Measurements from ENCODE around the gene DPEP1. TPM values are rescaled to one million over a fixed set of nuclear protein-coding genes. Genes with fewer than 3 reads are reported as not detected.
A peak's percentile ranks its signal among the peaks of the same experiment; 100 is the strongest.

The DPEP1 gene
- total RNA-seq, 1 experiment from 2014 or later: 1.1 TPM

DNA sequence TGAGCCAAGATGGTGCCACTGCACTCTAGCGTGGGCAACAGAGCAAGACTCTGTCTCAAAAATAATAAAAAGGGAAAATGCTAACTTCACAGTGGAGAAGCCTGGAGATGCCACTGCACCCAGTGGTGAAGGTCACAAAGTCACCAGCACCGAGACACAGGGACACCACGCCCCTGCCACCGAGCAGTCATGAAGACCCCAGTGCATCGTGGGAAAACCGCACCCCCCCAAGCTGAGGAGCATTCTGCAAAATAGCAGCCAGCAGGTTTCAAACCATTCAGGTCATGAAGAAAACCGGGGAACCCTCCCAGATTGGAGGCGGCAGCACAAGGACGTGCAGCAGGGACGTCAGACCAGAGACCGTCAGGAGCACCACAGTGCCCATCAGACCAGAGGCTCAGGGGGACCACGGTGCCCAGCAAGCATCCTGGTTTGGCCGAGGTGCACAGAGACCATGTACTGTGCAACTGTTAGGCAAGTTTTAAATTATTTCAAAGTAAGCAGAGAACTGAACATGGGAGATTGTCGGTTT, 30.4 kb downstream of the DPEP1 start:
- H3K36me3 ChIP-seq (ENCODE audit: control insufficient read depth in 1 of 2, insufficient read depth in 2 of 2, low read length in 2 of 2): peaks cover 12 to 19% of the 10 kb centered on the region in 2 experiments; a peak in 3 of 4 replicates
- H3K27ac ChIP-seq (ENCODE audit: low read depth, low read length): no peak overlapping the region
- H3K9me3 ChIP-seq (ENCODE audit: control insufficient read depth in 1 of 2, insufficient read depth in 1 of 2, low read depth in 1 of 2, low read length in 2 of 2): no peaks in the 10 kb centered on the region
- peak; percentile 28; the same call in 1 of the 2 replicates for ATAC-seq
- H3K4me3 ChIP-seq (replicated peaks in 1 of 2; ENCODE audit: low read depth in 1 of 2, low read length in 2 of 2): no peak overlapping the region
- intact Hi-C loops (cut with micrococcal nuclease): no loop called here
- H3K27me3 ChIP-seq (ENCODE audit: insufficient read depth, low read length): no peaks in the 10 kb centered on the region
- H3K9me2 ChIP-seq (ENCODE audit: insufficient read depth): no peaks in the 10 kb centered on the region
- ChIA-PET CTCF (no interaction called here), RAD21 (ENCODE audit: low non-redundant PET in 1 of 2, low total read pairs in 2 of 2, uncharacterized antibody in 2 of 2, unreplicated experiment in 2 of 2) (no interaction called here), POLR2A (no interaction called here)
- peaks cover 8 to 26% of the 10 kb centered on the region in 2 experiments; a peak in 3 of 4 replicates for H3K4me1 ChIP-seq (ENCODE audit: control insufficient read depth in 1 of 2, insufficient read depth in 2 of 2, low read length in 2 of 2)
- no peaks in the 10 kb centered on the region for H4K20me1 ChIP-seq (ENCODE audit: insufficient read depth)
- no peak overlapping the region for H2AFZ ChIP-seq (ENCODE audit: low read depth, low read length, poor library complexity, severe bottlenecking)
- H3K4me2 ChIP-seq (ENCODE audit: low read length): no peak overlapping the region
- H3K79me2 ChIP-seq (ENCODE audit: insufficient read depth, low read length): no peaks in the 10 kb centered on the region
- TF ChIP-seq, protein P1, sequence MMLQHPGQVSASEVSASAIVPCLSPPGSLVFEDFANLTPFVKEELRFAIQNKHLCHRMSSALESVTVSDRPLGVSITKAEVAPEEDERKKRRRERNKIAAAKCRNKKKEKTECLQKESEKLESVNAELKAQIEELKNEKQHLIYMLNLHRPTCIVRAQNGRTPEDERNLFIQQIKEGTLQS (IDR thresholded peaks at IDR 0.05): no peak
- TF ChIP-seq POLR2AphosphoS5 (IDR thresholded peaks at IDR 0.05; ENCODE audit: low read depth, low read length): peak; percentile 19; the same call in 1 of the 2 replicates
- no TSS peak for BruUV-seq (replicated peaks)
- DNase-seq (ENCODE audit: low read depth, low spot score): no peak
- no peak overlapping the region for H3K9ac ChIP-seq (ENCODE audit: low read length)

DNA sequence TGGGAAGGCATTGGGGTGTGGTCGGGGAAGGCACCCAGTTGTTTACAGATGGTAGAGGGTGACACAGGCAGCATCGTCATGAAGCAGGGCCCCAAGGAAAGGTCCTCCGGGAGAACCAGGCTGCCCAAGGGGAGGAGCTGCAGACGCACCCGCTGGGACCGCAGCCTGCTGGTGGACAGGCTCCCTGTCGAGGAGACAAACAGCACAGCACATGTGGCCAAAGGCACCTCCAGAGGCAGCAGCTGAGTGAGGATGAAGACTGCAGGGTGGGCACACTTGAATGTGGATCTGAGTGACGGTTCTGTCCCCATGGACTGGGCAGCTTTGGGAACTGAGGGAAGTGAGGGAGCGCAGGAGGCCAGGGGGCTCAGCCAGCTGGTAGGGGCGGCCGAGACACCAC, 31.7 kb downstream of the DPEP1 start:
- H3K27me3 ChIP-seq (ENCODE audit: insufficient read depth, low read length): no peaks in the 10 kb centered on the region
- intact Hi-C loops (cut with micrococcal nuclease): no loop called here
- H3K4me1 ChIP-seq (ENCODE audit: control insufficient read depth in 1 of 2, insufficient read depth in 2 of 2, low read length in 2 of 2): peaks cover 8 to 26% of the 10 kb centered on the region in 2 experiments; a peak in 3 of 4 replicates
- H3K36me3 ChIP-seq (ENCODE audit: control insufficient read depth in 1 of 2, insufficient read depth in 2 of 2, low read length in 2 of 2): peaks cover 16 to 26% of the 10 kb centered on the region in 2 experiments; a peak in 3 of 4 replicates
- no peak overlapping the region for H2AFZ ChIP-seq (ENCODE audit: low read depth, low read length, poor library complexity, severe bottlenecking)
- no peak for DNase-seq (ENCODE audit: low read depth, low spot score)
- H3K9ac ChIP-seq (ENCODE audit: low read length): no peak overlapping the region
- no peak for TF ChIP-seq ELF1 (IDR thresholded peaks at IDR 0.05; ENCODE audit: borderline replicate concordance, low read depth)
- TF ChIP-seq RAD21 (IDR thresholded peaks at IDR 0.05; ENCODE audit: low read depth): no peak
- TF ChIP-seq, protein P2, sequence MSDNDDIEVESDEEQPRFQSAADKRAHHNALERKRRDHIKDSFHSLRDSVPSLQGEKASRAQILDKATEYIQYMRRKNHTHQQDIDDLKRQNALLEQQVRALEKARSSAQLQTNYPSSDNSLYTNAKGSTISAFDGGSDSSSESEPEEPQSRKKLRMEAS (IDR thresholded peaks at IDR 0.05): no peak
- no peaks in the 10 kb centered on the region for H4K20me1 ChIP-seq (ENCODE audit: insufficient read depth)
- no peak overlapping the region for H3K27ac ChIP-seq (ENCODE audit: low read depth, low read length)
- no peak for ATAC-seq
- no TSS peak for BruUV-seq (replicated peaks)
- CTCF ChIA-PET: no interaction called here
- POLR2A ChIA-PET: no interaction called here
- H3K9me3 ChIP-seq (ENCODE audit: control insufficient read depth in 1 of 2, insufficient read depth in 1 of 2, low read depth in 1 of 2, low read length in 2 of 2): no peaks in the 10 kb centered on the region
- H3K4me2 ChIP-seq (ENCODE audit: low read length): no peak overlapping the region
- H3K79me2 ChIP-seq (ENCODE audit: insufficient read depth, low read length): no peaks in the 10 kb centered on the region; the same call in 1 of the 2 replicates
- no peak overlapping the region for H3K4me3 ChIP-seq (replicated peaks in 1 of 2; ENCODE audit: low read depth in 1 of 2, low read length in 2 of 2)
- RAD21 ChIA-PET (ENCODE audit: low non-redundant PET in 1 of 2, low total read pairs in 2 of 2, uncharacterized antibody in 2 of 2, unreplicated experiment in 2 of 2): no interaction called here
- H3K9me2 ChIP-seq (ENCODE audit: insufficient read depth): no peaks in the 10 kb centered on the region
